Transverse colon (tissue), 4 donors: Measurements from ENCODE around the gene PLEKHG4. TPM values are rescaled to one million over a fixed set of nuclear protein-coding genes. Genes with fewer than 3 reads are reported as not detected.

Experiments used
- DNase-seq: peaks from one replicate; pipeline ENCODE4 v3.0.0-alpha.2; 2019
- H3K27ac ChIP-seq, 4 donors: fragments of 200-600 bp; sonication (generic); 2 replicates each; pipeline ENCODE4 v1.5.1; 2016 to 2018; ENCODE audit warnings: inconsistent platforms in 4 of 4
- H3K27me3 ChIP-seq: fragments of 200-600 bp; sonication (generic); 2 replicates; pipeline ENCODE4 v1.5.1; 2017; ENCODE audit warnings: inconsistent platforms
- H3K36me3 ChIP-seq, 4 donors: fragments of 200-600 bp; sonication (generic); 2 replicates each; pipeline ENCODE4 v1.5.1; 2017 to 2019; ENCODE audit warnings: inconsistent platforms in 4 of 4
- H3K4me1 ChIP-seq, 4 donors: fragments of 200-600 bp; sonication (generic); 2 replicates each; pipeline ENCODE4 v1.5.1; 2017 to 2020; ENCODE audit warnings: inconsistent platforms in 4 of 4
- H3K4me3 ChIP-seq, 4 donors: fragments of 200-600 bp; sonication (generic); 1 replicate in 1 of 4; 2 replicates in 3 of 4; pipeline versions ENCODE4 v1.5.1 to v1.6.1; 2017 to 2019; ENCODE audit warnings: inconsistent platforms in 4 of 4
- H3K9me3 ChIP-seq, 2 donors: fragments of 200-600 bp; sonication (generic); 2 replicates each; pipeline ENCODE4 v1.5.1; 2017 to 2019; ENCODE audit warnings: inconsistent platforms in 2 of 2
- CTCF ChIP-seq, 5 experiments: fragments of 200-600 bp in 3 of 5; fragments of 450-650 bp in 2 of 5; sonication (generic) in 3 of 5; IDR thresholded peaks; 1 replicate in 2 of 5; 2 replicates in 3 of 5; pipeline ENCODE4 v1.5.1; 2016 to 2017; ENCODE audit warnings: antibody characterized with exemption in 5 of 5, inconsistent platforms in 3 of 5, mild to moderate bottlenecking in 2 of 5, moderate library complexity in 1 of 5
- EP300 ChIP-seq: sonication (generic); formaldehyde crosslinking; IDR thresholded peaks from one replicate; pipeline ENCODE4 v1.6.1; 2017; ENCODE audit warnings: antibody characterized with exemption, low read depth
- POLR2A ChIP-seq: fragments of 450-650 bp; IDR thresholded peaks from one replicate; pipeline ENCODE4 v1.6.1; 2016; ENCODE audit warnings: antibody characterized with exemption, mild to moderate bottlenecking, moderate library complexity
- POLR2AphosphoS5 ChIP-seq, 3 donors: sonication (generic); formaldehyde crosslinking; IDR thresholded peaks; one replicate each; pipeline ENCODE4 v1.6.1; 2016; ENCODE audit warnings: antibody characterized with exemption in 3 of 3
- WGBS, 2 donors: methylation state at CpG; one replicate each; pipeline ENCODE4 v1.1.5; 2018; ENCODE audit warnings: low coverage in 1 of 2; 5-methylcytosine and 5-hydroxymethylcytosine counted together
- in situ Hi-C, 4 donors: fragments of 200-750 bp; cut with MboI; loops; one replicate each; pipeline versions ENCODE4 v1.15.0 to v1.15.1; 2017; ENCODE audit warnings: low sequenced_read_pairs in 3 of 4, low pct_ligation_motif_present in 1 of 4, low pct_unique_long_range_greater_than_20kb in 1 of 4
- intact Hi-C: fragments of 100-400 bp; cut with DNase I; formaldehyde crosslinking; loops from one replicate; pipeline ENCODE4 v1.15.1; 2023; ENCODE audit warnings: low total_unique reads
- total RNA-seq, 4 donors: library from RNA; depleted of rRNA; stranded (reverse); fragments of >200 nt; gene quantifications; one replicate each; pipeline ENCODE4 v1.1.0, GENCODE V29; 2016

Gene PLEKHG4
- total RNA-seq, 4 donors from 2014 or later = 0.80 to 12.2 (median 8.7) TPM

GRCh38 chr16:67326115-67326471 is 46.8 kb downstream of the PLEKHG4 start:
- no peaks in the 10 kb centered on the region for H3K9me3 ChIP-seq
- no peak for TF ChIP-seq CTCF (IDR thresholded peaks at IDR 0.05)
- no peak for TF ChIP-seq EP300
- TF ChIP-seq POLR2AphosphoS5 (IDR thresholded peaks at IDR 0.05) = no peak
- no peak for TF ChIP-seq POLR2A
- DNase-seq = no peak
- no peak overlapping the region for H3K27ac ChIP-seq
- H3K27me3 ChIP-seq = peaks cover 48% of the 10 kb centered on the region
- in situ Hi-C loops (no loop called here), intact Hi-C loops (no loop called here)
- H3K4me1 ChIP-seq = peaks cover 0 to 12% (median 8%) of the 10 kb centered on the region in 4 donors
- H3K4me3 ChIP-seq = peak overlapping the region; percentile 28 to 58 (median 39)
- 26% methylated on average over 11 of the region's 11 CpGs; no CpG with 5 or more reads in 1 of the 2 donors for WGBS, 2 donors
- no peaks in the 10 kb centered on the region for H3K36me3 ChIP-seq

- 12 to 48% methylated on average over 9 to 45 of the region's 61 CpGs for WGBS, 2 donors
- no peak within 1 kb of the TSS for H3K27ac ChIP-seq
- intact Hi-C loops (no loop called here), in situ Hi-C loops (no loop called here)
- peak within 1 kb of the TSS; percentile 28 to 58 (median 39) for H3K4me3 ChIP-seq
- peaks cover 43% of the 10 kb centered on the region for H3K27me3 ChIP-seq
- no peaks in the 10 kb centered on the region for H3K36me3 ChIP-seq
- H3K9me3 ChIP-seq = no peaks in the 10 kb centered on the region
- H3K4me1 ChIP-seq = peaks cover 0 to 12% (median 8%) of the 10 kb centered on the region in 4 donors
- peak; percentile 85 for DNase-seq
- TF ChIP-seq EP300 (no peak), POLR2AphosphoS5 (IDR thresholded peaks at IDR 0.05) (no peak), POLR2A (no peak), CTCF (IDR thresholded peaks at IDR 0.05) (peak; percentile 35 to 51 (median 49))
These were observed 47.4 kb downstream of the PLEKHG4 start, which contains the start of the genes KCTD19 and LRRC36 for GRCh38 chr16:67326472-67327309. KCTD19 (minus strand) TSS chr16:67326741; CDS start chr16:67326707, 34 bp downstream. LRRC36 (plus strand) TSS chr16:67326815; CDS start chr16:67326863, 48 bp downstream.

GRCh38 chr16:67327743-67328142 is 48.4 kb downstream of the PLEKHG4 start:
- H3K27ac ChIP-seq = no peak overlapping the region
- intact Hi-C loops = no loop called here
- in situ Hi-C loops = no loop called here
- H3K4me1 ChIP-seq = peaks cover 0 to 12% (median 8%) of the 10 kb centered on the region in 4 donors
- no peak overlapping the region for H3K4me3 ChIP-seq
- no peak for DNase-seq
- 52 to 66% methylated on average over 3 of the region's 3 CpGs for WGBS, 2 donors
- no peaks in the 10 kb centered on the region for H3K36me3 ChIP-seq
- H3K9me3 ChIP-seq = no peaks in the 10 kb centered on the region
- TF ChIP-seq CTCF (IDR thresholded peaks at IDR 0.05) (no peak), POLR2AphosphoS5 (IDR thresholded peaks at IDR 0.05) (no peak), EP300 (no peak), POLR2A (no peak)
- peaks cover 37% of the 10 kb centered on the region for H3K27me3 ChIP-seq

- intact Hi-C loops = no loop called here
- no peak overlapping the region for H3K4me3 ChIP-seq
- peaks cover 0 to 12% (median 8%) of the 10 kb centered on the region in 4 donors for H3K4me1 ChIP-seq
- H3K9me3 ChIP-seq = peaks cover 0 to 5% of the 10 kb centered on the region in 2 donors
- no peak for TF ChIP-seq CTCF (IDR thresholded peaks at IDR 0.05)
- TF ChIP-seq POLR2A = no peak
- no peak for TF ChIP-seq EP300
- TF ChIP-seq POLR2AphosphoS5 (IDR thresholded peaks at IDR 0.05) = no peak
- no peak for DNase-seq
- peaks cover 16% of the 10 kb centered on the region for H3K27me3 ChIP-seq
- 45 to 56% methylated on average over 5 of the region's 5 CpGs for WGBS, 2 donors
- no peak overlapping the region for H3K27ac ChIP-seq
- H3K36me3 ChIP-seq = no peaks in the 10 kb centered on the region
- in situ Hi-C loops = no loop called here
These were observed 50.6 kb downstream of the PLEKHG4 start for GRCh38 chr16:67329901-67330300.
